A549 treated with dexamethasone at 1 μM for 4 hours (cell line): ENCODE results near the gene TAAR8. TPM values are rescaled to one million over a fixed set of nuclear protein-coding genes. Genes with fewer than 3 reads are reported as not detected.

Experiments used
- total RNA-seq: library from RNA; stranded (reverse); fragments of 200-300 nt; extraction: Qiagen RNA extraction; gene quantifications from 5 replicates; pipeline ENCODE4 v1.2.3, GENCODE V29; 2022

TAAR8 gene, protein sequence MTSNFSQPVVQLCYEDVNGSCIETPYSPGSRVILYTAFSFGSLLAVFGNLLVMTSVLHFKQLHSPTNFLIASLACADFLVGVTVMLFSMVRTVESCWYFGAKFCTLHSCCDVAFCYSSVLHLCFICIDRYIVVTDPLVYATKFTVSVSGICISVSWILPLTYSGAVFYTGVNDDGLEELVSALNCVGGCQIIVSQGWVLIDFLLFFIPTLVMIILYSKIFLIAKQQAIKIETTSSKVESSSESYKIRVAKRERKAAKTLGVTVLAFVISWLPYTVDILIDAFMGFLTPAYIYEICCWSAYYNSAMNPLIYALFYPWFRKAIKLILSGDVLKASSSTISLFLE
- total RNA-seq = not detected in 5 replicates

DNA sequence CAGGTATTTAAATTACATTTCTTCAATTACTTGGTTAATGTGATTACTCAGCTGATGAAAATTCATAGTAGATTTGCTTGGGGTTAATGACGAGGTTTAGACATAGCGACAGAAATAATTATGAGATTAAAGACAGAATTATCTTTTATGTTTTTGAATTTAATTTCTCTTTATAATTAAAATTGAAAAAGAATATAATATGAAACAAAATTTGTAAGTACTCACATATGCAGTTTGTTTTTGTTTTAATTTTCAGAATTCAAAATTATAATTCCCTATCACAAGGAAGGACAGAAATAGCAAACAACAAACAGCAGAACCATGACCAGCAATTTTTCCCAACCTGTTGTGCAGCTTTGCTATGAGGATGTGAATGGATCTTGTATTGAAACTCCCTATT, at the start of gene TAAR8:
TAAR8 (plus strand) TSS at position 301 of the 400 bp plus-strand sequence; CDS start at position 322, 21 bp downstream.

GRCh38 chr6:132512638-132513632, 39.5 kb upstream of the TAAR8 start, which contains the start of gene STX7:
TSS of gene STX7 (minus strand) at chr6:132513116. CDS start at chr6:132503530, 9,586 bp downstream.

GRCh38 chr6:132537977-132538376, 14.5 kb upstream of the TAAR8 start, which contains the start of gene TAAR9:
TSS of gene TAAR9 (plus strand) at chr6:132538277. CDS start at chr6:132538290, 13 bp downstream.

GRCh38 chr6:132570221-132570777, 17.8 kb downstream of the TAAR8 start, which contains the start of gene TAAR6:
TSS of gene TAAR6 (plus strand) at chr6:132570322. CDS start at chr6:132570322, 0 bp downstream.

DNA sequence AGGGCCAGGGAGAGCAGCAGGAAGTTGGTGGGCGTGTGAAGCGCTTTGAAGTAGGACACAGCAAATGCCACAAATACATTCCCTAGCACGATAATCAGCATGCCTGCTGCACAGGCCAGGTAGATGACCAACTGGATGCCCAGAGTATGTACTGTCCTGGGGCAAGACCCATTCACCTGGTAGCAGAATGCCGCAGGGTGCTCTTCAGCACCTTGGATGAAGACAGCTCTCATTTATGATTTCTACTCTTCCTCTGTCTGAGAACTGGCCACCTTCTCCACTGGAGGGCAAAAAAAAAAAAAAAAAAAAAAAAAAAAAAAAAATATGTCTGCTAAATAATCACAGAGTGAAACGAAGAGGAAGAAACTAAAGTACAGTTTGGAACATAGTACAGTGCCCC, 37.0 kb downstream of the TAAR8 start, which contains the start of gene TAAR5:
TAAR5 (minus strand) TSS at position 288 of the 400 bp plus-strand sequence; CDS start at position 233, 55 bp downstream.

Other genes with a start within 250 kb of the TAAR8 start
- 1.2 to 1.7 TPM (median 1.5 TPM) in 5 replicates for gene MOXD1, start 151.2 kb upstream of the TAAR8 start, total RNA-seq
- gene STX7, start 39.6 kb upstream of the TAAR8 start, total RNA-seq = 20.6 to 26.0 TPM (median 24.4 TPM) in 5 replicates
- not detected in 5 replicates for gene TAAR9, start 14.4 kb upstream of the TAAR8 start, total RNA-seq
- gene TAAR6, start 17.6 kb downstream of the TAAR8 start, total RNA-seq = not detected in 5 replicates
- not detected in 5 replicates for gene TAAR5, start 37.1 kb downstream of the TAAR8 start, total RNA-seq
- not detected in 5 replicates for gene TAAR2, start 71.6 kb downstream of the TAAR8 start, total RNA-seq
- not detected in 5 replicates for gene TAAR1, start 106.5 kb downstream of the TAAR8 start, total RNA-seq
- 0.03 to 0.05 TPM (median 0.04 TPM) in 4 of 5 replicates, not detected in the other for gene VNN1, start 161.4 kb downstream of the TAAR8 start, total RNA-seq
- not detected in 5 replicates for gene VNN2, start 205.2 kb downstream of the TAAR8 start, total RNA-seq
- 4.6 to 5.1 TPM (median 4.8 TPM) in 5 replicates for gene SLC18B1, start 246.0 kb downstream of the TAAR8 start, total RNA-seq